Inflammatory macrophage (primary cell): ENCODE results near the gene KRTAP5-8.
A peak's percentile ranks its signal among the peaks of the same experiment; 100 is the strongest.
"Not testable (repeated sequence)": the region's sequence is repeated elsewhere in the genome, so short reads cannot be mapped to it uniquely, and the experiment has no call there.

Experiments
- DNase-seq, 2 donors: peaks; one replicate each; pipeline ENCODE4 v3.0.0-alpha.2; 2020 to 2022
- total RNA-seq, 18 experiments: gene quantifications; one replicate each; lab custom pipeline; 2026; ENCODE audit warnings: mixed read lengths in 6 of 18, inconsistent platforms in 2 of 18; lab: John Stamatoyannopoulos, UW

KRTAP5-8 gene, protein sequence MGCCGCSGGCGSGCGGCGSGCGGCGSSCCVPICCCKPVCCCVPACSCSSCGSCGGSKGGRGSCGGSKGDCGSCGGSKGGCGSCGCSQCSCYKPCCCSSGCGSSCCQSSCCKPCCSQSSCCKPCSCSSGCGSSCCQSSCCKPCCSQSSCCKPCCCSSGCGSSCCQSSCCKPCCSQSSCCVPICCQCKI
- 0 to 0.08 (median 0) reads per million in 18 experiments for total RNA-seq

- not testable (repeated sequence) for DNase-seq
Measured at GRCh38 chr11:71537977-71538665, at the start of gene KRTAP5-8. Gene KRTAP5-8, plus strand, starts transcription at chr11:71538025. Its CDS starts 31 bp downstream, at chr11:71538056.

GRCh38 chr11:71488681-71489270 lies 49.0 kb upstream of the KRTAP5-8 start:
- no peak for DNase-seq

DNA sequence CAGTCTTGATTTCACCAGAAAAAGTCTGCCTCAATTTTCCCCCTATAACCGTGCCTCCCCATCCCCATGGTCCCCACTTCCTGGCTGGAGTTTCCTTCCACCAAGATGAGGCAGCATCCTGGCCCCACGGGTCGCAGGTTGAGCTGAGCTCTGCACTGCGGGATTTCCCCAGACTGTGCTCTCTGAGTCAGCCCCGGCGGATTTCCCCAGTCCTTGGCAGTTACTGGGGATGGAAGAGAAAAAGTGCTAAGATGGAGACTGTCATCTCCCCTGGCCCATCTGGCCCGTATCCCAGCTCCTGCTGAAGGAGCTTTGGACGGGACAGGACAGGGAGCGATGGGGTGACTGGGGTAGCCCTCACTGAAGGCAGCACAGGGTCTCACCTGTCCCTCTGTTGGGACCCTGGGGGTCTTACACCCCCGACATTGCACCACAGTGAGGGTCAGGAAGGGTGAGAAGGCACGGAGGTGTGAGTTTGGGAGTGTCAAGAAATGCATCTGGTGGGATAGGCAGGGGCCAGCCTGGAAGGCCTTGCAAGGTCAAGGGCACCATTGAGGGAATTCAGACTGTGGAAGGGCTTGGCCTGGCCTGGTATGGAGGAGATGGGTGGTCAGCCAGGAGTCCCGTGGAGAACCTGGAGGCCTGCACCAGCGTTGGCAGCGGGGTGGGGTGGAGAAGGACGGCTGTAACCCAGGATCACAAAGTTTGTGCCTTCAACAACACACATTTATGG lies 48.3 kb upstream of the KRTAP5-8 start:
- no peak for DNase-seq

DNA sequence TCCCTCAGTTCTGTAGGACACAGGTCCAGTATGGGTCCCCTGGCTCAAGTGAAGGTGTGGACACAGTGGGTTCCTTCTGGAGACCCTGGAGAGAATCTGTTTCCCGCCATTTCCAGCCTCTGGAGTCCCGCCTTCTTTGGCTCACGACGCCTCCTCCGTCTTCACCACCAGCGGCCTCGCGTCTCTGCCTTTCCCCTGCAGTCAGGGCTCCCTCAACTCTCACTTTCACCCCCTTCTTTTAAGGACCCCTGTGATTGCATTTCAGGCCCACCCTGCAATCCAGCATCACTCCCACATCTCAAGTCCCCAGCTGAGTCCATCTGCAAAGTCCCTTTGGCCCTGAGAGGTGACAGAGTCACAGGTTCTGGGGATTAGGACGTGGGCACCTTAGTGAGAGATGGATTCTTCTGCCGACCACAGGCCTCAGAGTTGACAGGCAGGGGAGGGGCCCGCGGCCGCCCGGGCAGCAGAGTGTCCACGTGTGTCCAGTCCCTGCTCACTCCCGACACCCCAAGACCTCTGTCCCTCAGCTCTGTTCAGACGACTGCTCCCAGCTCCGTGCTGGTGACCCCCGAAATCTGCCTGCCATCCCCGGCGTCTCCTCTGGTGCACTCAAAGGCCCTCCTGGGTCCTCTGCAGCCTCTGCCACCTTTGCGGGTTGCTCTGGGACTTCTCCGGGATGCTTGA lies 47.6 kb upstream of the KRTAP5-8 start:
- no peak for DNase-seq

GRCh38 chr11:71490731-71491390 lies 47.0 kb upstream of the KRTAP5-8 start:
- no peak for DNase-seq

DNA sequence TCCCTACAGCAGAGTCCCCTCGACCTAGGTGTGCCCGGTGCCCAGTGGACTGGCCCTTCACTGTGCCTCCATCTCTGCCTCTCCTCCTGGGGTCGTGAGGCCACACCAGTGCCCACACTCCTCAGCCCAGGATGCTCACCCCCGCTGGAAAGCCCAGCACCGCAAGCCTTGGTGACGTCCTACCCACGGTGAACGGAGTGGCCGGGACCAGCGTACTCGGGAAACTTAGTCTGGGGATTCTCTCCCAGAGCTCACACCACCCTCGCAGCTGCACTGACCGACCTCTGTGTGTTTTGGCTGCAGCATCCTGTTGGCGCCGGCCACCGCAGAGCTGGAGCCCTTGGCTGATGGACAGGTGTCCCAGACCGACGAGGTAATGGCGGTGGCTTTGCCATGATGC lies 46.3 kb upstream of the KRTAP5-8 start:
- DNase-seq = no peak

DNA sequence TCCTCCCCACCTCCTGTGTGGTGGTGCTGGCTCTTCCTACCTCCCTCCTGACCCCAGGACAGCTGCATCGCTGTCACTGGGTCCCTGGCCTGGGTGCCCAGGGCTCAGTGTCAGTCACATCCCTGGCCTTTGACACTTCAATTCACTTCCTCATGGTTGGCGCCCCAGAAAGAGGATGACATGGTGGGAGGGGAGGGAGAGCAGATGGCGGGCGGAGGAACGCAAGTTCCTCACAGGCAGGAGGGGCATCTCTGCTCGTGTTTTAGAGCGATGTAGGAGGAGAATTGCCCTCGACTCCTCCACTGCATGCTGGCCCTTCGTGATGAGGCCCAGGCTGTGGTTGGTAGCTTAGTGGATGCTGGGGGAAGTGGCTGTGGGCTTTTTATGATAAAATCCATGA lies 45.9 kb upstream of the KRTAP5-8 start:
- DNase-seq = peak in 1 of 2 donors; percentile 52

DNA sequence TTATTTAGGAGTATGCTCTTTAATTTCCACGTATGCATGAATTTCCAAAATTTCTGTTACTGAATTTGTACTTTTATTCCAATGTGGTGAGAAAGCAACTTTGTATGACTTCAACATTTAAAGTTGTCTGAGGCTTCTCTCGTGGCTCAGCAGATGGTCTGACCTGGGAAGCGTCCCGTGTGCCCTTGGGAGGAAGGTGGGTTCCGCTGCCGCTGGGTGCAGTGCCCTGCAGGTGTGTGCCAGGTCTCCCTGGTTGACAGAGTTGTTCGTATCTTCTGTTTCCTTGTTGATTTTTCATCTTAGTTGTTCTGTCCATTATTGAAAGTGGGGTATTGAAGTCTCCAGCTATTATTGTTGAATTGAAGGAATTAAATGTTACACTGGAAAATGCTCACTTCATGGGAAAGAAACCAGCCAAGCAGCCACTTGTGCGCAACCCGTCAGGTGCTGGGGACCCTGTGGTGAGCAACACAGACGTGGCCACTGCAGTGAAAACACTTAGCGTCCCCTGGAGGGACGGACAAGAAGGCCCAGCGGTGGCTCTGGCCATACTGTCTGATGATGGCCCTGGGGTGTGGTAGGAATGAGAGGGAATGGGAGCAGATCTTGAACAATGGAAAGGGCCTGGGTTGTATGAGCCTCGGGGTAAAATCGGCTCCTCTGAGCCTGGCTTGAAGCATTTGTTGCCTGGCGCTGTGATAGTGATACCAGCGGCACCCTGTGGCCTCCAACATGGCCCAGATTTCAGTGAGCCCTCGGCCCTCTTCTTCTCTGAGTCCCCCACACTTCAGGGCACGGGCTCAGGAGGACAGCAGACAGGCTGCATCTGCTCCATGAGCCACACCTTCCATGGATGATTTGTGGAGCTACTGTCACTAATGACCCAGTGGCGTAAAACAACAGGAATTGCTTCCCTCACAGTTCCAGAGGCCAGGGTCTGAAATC lies 42.3 kb upstream of the KRTAP5-8 start:
- no peak for DNase-seq

DNA sequence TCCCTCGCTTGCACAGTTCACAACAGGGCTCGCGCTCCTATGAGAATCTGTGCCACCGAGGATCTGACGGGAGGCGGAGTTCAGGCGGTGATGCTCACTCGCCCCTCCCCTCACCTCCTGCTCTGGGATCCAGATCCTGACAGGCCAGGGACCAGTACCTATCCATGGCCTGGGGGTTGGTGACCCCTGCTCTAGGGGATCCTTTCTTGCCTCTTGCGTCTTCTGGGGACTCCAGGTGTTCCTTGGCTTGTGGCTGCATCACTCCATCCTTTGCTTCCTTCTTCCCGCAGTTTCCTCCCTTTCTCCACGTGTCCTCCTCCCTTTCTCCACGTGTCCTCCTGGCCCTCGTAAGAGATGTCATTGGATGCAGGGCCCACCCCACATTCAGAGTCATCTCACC lies 41.4 kb upstream of the KRTAP5-8 start:
- DNase-seq = no peak

DNA sequence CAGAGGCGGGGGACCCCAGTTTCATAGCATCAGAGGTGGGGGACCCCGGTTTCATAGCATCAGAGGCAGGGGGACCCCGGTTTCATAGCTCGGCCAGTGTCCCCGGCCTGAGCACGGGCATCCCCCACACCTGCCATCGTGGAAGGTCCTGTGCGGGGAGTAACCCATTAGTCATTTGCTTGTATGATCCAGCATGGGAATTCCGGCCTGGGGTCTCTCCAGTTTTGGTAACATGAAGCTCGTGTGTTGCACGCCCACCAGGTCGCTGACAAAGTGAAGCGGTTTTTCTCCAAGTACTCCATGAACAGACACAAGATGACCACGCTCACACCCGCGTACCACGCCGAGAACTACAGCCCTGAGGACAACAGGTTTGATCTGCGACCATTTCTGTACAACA lies 39.7 kb upstream of the KRTAP5-8 start:
- DNase-seq = no peak

GRCh38 chr11:71499125-71499524 lies 38.7 kb upstream of the KRTAP5-8 start:
- DNase-seq = no peak

- DNase-seq = no peak
Measured at GRCh38 chr11:71499546-71499945, 38.3 kb upstream of the KRTAP5-8 start.

- no peak for DNase-seq
Measured at GRCh38 chr11:71500601-71501021, 37.2 kb upstream of the KRTAP5-8 start.

DNA sequence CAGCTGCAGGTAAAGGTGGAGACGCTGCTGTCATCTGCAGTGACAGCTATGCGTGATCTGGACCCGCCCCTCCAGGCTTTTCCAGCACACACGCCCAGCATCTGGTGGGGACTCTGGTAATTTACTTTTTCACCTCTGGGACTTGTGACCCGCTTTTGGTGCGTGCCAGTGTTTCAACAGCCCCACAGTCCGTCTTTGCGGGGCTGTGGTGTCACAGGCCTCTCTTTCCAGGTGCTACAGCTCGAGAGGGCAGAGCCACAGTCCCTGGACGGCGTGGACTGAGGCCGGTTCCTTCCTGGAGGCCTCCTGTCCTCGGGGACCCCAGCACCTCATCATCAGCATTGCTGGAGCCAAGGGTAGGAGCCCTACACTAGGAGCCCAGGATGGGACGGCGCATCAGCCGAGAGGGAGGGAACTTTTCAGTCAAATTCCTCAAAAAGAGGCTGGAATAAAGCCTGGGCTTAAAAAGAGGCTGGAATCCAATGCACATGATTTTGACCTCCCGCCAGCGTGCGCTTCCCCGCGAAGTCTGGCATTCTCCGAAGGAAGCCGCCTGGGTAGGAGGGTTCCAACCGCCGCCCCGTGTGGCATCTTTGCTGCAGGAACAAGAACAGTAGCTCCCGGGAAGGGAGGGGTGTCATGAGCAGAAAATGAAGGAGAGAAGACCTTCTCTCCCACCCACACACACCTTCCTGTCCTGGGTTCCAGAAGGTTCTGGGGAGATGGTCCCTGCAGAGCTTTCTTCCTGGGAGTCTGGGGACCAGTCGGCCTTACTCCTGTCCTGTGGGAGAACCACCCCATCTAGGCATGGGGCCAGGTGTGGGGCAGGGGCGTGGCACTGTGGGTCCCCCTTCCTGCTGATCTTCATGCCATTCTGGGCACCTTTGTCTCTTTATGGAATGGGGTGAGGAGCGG lies 36.5 kb upstream of the KRTAP5-8 start:
- no peak for DNase-seq

- no peak for DNase-seq
Measured at GRCh38 chr11:71502026-71502425, 35.8 kb upstream of the KRTAP5-8 start.

DNA sequence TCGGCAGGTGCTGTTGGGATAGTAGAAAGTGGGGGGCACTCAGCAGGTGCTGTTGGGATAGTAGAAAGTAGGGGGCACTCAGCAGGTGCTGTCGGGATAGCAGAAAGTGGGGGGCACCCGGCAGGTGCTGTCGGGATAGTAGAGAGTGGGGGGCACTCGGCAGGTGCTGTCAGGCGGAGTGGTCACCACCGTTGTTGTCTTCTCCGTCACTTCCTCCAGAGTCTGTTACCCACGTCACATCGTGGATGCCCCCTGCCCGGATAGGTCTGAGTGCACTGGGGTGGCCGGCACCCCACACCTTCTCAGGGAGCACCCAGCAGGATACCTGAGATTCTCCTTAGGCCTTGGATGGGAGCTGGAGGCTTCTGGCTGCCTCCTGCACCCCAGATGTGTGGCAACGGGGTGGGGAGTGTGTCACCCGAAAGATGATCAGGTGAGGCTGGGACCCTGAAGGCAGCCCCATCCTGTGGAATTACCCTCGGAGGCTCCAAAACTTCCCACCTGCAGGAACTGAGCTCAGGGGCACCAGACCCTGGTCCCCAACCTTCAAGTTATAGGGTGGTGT lies 34.9 kb upstream of the KRTAP5-8 start:
- no peak for DNase-seq

DNA sequence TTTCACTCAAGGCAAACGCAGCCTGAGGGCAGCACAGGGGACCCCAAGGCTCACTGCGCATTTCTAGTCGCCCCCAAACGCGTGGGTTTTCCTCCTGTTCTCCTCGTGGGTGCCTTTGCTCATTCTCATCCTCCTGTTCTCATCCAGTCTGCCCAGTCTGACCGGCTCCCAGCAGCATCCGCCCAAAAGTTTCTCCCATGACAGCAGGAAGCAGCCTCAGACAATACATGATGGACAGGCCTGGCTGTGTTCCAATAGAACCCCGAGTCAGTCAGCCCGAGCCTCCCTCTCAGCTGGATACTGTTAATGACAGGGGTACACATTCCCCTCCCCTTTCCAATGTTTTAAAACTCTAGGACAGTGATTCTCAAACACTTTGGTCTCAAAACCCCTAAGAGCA lies 33.3 kb upstream of the KRTAP5-8 start:
- DNase-seq = no peak

DNA sequence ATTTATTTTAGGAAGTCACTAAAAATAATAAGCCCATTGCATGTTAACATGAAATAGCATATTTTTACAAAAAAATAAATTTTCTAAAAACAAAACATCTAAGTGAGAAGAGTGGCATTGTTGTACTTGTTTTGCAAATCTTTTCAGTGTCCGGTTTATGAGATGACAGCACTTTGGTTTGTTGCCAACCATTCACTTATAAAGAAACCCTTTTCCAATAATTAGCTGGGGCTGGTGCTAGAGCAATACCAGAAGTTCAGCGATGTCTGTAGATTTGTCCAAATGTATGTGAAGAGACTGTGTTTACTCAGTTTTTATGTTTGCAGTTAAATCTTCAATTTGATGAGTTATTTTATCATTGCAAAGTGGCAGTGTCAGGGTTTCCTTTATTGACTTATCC lies 32.8 kb upstream of the KRTAP5-8 start:
- no peak for DNase-seq

DNA sequence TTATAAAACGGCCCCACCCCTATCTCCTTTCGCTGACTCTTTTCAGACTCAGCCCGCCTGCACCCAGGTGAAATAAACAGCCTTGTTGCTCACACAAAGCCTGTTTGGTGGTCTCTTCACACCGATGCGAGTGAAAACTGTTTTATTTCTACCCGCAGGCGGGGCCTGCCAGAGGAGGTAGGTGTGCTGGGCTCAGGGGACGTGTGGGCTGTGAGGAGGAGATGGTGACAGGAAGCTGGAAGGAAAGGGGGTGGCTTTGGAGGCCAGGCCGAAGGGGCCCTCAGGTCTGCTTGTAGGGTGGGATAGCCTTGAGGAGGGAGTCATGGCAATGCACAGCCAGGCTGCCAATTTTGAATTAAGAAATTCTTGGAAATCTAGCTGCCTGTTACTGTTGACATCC lies 32.0 kb upstream of the KRTAP5-8 start:
- DNase-seq = no peak

GRCh38 chr11:71507102-71507501 lies 30.7 kb upstream of the KRTAP5-8 start:
- DNase-seq = no peak
